Left forelimb (tissue), 1 donor: ENCODE results near the gene LRRFIP1.

ENCODE experiments used
- DNase-seq: peaks from one replicate; pipeline ENCODE4 v3.0.0-alpha.2; 2018; ENCODE audit warnings: low spot score

LRRFIP1 gene

GRCh38 chr2:237616734-237617586 is 10.4 kb upstream of the LRRFIP1 start:
- DNase-seq: no peak

DNA sequence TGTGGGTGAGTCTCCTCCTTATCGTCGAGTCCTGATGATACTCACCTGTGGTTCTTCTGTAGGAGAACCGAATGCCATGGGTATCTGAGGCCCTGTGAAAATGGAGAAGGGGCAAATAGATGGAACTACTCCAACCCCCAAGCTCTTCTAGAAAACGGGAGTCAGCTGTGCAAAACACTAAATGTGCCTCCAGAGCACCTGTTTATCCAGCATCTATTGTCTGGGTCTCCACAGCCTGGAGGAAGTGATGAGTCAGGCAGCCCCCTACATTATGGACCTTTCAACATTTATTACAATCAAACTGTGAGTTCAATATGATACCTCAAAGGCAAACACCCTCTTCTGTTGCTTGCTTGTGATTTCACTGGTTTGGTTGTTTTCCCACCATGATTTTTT is 9.8 kb upstream of the LRRFIP1 start:
- no peak for DNase-seq

DNA sequence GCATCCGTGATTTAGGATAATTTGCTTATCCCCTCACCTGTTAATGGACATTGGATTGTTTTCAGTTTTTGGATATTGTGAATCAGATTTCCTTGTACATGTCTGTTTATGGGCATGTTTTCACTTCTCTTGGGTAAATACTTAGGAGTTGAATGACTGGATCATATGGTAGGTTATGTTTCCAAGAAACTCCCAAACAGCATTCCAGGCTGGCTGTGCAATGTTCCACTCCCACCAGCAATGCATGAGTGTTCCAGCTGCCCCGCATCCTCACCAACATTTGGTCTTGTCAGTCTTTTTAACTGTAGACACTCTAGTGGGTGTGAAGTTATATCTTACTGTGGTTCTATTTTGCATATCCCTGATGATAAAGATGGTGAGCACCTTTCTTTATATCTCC is 8.9 kb upstream of the LRRFIP1 start:
- DNase-seq: no peak

GRCh38 chr2:237623428-237624403 is 3.7 kb upstream of the LRRFIP1 start:
- no peak for DNase-seq

GRCh38 chr2:237624565-237624964 is 2.8 kb upstream of the LRRFIP1 start:
- no peak for DNase-seq

DNA sequence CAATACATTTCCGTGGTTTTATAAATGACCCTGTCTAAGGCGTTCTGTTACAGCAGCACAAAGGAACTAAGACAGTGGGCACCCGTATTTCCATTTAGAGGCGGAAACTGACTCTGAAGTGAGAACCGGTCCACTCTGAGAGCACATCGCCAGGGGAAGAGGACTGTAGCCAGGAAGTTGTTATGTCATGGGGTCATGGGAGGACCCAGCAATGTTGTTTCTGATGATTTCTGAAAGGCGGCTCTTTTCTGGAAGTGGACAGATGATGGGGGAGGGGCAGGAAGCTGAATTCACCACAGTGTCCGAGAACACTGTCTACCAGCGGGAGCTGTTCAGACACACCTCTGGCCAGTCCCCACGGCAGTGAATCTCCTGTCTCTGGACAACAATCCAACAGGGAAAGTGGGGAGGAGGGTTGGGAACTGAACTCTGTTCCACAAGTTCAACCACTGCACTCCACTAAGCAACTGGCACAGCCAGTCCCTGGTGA is 2.1 kb upstream of the LRRFIP1 start:
- DNase-seq: no peak

DNA sequence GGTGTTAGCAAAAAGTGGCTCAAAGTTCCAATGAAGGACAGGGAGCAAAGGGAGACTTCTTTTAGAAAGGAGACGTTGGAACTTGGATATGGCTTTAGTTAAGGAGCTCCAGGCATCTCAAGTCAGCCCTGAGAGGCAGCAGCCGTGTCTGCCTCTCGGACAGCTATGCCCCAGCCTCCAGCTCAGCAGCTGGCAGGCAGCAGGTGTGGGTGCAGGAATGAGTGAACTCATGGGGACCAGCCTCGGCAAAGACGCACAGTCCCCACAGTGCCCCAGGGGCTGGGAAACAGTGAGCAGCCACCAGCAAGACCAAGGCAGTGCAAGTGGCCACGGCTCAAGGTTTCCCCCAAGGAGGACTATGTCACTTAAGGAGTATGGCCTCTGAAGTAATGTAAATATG is 1.6 kb upstream of the LRRFIP1 start:
- no peak for DNase-seq

GRCh38 chr2:237626813-237627440 is 460 bp upstream of the LRRFIP1 start:
- no peak for DNase-seq

DNA sequence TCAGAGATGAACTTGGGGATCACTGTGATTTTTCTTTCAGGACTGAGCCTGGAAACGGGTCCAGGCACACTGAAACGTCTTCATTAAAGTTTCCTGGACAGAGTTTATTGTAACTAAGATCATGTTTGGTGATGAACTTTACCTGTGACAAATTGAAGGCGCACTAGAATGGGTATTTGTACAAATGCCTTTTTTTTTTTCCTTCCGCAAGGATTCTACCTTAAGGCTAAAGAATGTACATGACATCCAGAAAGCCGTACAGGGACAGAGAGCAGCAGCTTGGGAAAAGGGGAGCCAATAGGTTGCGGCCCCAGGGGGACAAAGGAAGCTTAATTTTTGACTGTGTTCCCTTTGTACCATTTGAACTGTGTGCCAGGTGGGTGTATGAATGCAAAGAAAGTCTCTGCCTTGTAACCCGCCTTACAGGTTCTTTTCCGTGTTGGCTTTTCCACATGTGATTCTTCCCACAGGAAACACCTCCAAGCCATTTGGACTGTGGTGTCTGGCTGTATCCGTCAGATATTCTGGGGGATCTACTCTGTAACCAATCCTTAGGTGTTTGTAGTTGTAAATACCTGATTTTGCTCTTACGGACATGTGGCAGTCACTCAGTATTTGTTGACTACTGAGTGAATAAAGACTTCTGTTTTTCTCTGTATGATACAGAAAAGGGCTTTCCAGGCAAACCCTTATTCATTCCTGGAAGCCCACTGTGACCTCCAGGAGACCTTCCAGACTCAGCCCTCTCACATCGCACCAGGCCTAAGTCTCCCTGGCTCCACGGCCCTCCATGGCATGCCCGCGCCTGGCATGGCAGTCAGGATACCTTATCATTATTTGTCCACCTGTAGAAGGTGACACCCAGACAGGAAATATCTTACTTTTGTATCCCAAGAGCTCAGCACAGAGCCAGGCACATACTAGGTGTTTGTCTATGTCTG is 1.1 kb downstream of the LRRFIP1 start:
- DNase-seq: peak; percentile 62

DNA sequence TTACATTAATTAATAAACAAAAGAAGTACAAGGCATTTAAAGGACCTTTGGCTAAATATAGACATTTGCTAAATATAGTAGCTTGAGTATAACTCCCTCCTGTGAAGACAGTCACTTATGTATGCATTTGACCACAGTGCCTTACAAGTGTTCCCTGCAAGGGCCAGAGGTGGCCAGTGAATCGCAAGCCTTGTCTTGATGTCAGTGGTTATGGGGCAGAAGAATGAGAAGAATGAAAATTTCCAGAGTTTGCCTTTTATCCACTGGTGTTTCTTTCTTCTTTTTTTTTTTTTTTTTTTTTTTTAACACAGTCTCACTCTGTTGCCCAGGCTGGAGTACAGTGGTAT is 1.8 kb downstream of the LRRFIP1 start:
- no peak for DNase-seq

DNA sequence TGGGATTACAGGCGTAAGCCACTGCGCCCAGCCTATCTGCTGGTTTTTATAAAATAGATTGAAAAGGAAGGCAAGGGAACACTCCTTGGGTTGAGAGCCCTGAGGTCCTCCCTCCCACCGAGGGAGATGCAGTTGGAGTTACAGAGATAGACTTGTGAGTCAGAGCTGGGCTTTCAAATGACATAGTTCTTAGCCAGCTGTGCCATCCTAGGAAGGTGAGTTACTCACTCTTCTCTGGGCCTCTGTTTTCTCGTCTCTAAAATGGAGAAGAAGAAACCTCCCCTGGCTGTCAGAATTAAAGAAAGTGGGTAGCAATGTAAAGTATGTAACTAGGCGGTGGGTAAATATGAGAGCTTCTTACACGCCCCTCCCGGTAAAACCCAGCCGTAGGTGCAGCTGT is 2.4 kb downstream of the LRRFIP1 start:
- peak; percentile 41 for DNase-seq

DNA sequence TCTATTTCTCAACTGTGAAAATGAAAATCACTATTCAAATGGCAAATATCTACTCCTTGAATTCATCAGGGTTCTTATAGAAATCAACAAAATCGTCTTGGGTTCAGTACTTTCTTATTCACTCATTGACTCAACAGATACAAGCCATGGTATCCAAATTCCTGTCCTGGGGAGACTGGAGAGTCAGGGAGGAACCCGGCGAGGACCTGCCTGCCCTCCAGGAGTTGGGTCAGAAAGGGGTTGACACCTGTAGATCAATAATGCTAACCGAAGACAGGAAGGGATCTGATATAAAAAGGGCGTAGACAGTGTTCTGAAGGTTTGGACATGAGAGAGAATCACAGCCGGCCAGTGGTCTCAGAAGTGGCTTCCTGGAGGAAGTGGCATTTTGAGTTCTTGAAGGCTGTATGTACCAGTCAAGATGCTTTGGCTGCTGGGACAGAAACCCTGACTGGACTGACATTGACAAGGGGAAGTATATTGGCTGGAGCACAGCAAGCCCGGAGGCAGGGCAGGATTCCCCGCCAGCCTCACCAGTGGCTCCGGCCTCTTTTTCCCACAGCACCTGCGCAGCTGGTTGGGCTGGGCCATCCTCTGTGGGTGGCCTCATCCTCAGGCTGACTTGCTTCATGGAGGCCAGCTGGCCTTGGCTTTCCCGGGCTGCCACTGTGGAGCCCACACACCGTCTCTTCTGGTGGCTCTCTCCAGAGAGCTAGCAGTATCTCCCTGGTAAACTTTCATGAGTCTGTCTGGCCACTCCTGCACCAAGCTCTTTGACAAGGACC is 3.0 kb downstream of the LRRFIP1 start:
- peak; percentile 38 for DNase-seq

- peak; percentile 56 for DNase-seq
Measured at GRCh38 chr2:237631007-237631785, 3.8 kb downstream of the LRRFIP1 start.

GRCh38 chr2:237631801-237632585 is 4.6 kb downstream of the LRRFIP1 start:
- DNase-seq: peak; percentile 47

GRCh38 chr2:237633061-237633561 is 5.7 kb downstream of the LRRFIP1 start:
- peak; percentile 48 for DNase-seq

GRCh38 chr2:237636578-237636977 is 9.2 kb downstream of the LRRFIP1 start:
- no peak for DNase-seq

GRCh38 chr2:237637429-237638135 is 10.2 kb downstream of the LRRFIP1 start:
- no peak for DNase-seq

GRCh38 chr2:237638176-237638575 is 10.8 kb downstream of the LRRFIP1 start:
- DNase-seq: peak; percentile 45
